Keratinocyte (primary cell): ENCODE measurements around the gene TIMM23. TPM values are rescaled to one million over a fixed set of nuclear protein-coding genes. Genes with fewer than 3 reads are reported as not detected.

Experiments
- DNase-seq: peaks from one replicate; pipeline ENCODE4 v3.0.0-alpha.2; 2011; ENCODE audit warnings: low read depth, missing footprints, low spot score
- FAIRE-seq: peaks from 2 replicates; lab custom pipeline; 2011; peaks lifted over from hg19 to GRCh38; lab: Jason Lieb, UNC
- H2AFZ ChIP-seq: 2 replicates; pipeline ENCODE4 v1.6.0; 2012; ENCODE audit warnings: low read length, control low read depth, inconsistent platforms; ENCODE audit not compliant: control insufficient read depth
- H3K27ac ChIP-seq: 2 replicates; pipeline ENCODE4 v1.5.1; 2011; ENCODE audit warnings: low read length; ENCODE audit not compliant: control insufficient read depth, insufficient read depth
- H3K27me3 ChIP-seq: 3 replicates; pipeline ENCODE4 v1.6.0; 2011; ENCODE audit warnings: low read length; ENCODE audit not compliant: control insufficient read depth, insufficient read depth; ENCODE audit errors: extremely low read depth
- H3K36me3 ChIP-seq, 2 experiments: 2 replicates in 1 of 2; 3 replicates in 1 of 2; pipeline ENCODE4 v1.5.1; 2011; ENCODE audit warnings: low read length in 2 of 2, mild to moderate bottlenecking in 1 of 2; ENCODE audit not compliant: control insufficient read depth in 2 of 2, insufficient read depth in 2 of 2; ENCODE audit errors: extremely low read depth in 1 of 2
- H3K4me1 ChIP-seq: 3 replicates; pipeline ENCODE4 v1.5.1; 2011; ENCODE audit warnings: low read length; ENCODE audit not compliant: control insufficient read depth, insufficient read depth; ENCODE audit errors: extremely low read depth
- H3K4me2 ChIP-seq: 3 replicates; pipeline ENCODE4 v1.6.0; 2011; ENCODE audit warnings: low read depth, low read length; ENCODE audit not compliant: control insufficient read depth, insufficient read depth; ENCODE audit errors: extremely low read depth
- H3K4me3 ChIP-seq, 3 experiments: fragments of 200-600 bp in 1 of 3; sonication (generic) in 1 of 3; 2 replicates in 2 of 3; 3 replicates in 1 of 3; pipeline ENCODE4 v1.5.1; 2011 to 2016; ENCODE audit warnings: low read length in 3 of 3, mild to moderate bottlenecking in 3 of 3, control low read depth in 2 of 3, inconsistent platforms in 1 of 3, low read depth in 1 of 3, mixed read lengths in 1 of 3, mixed run types in 1 of 3, moderate library complexity in 1 of 3; ENCODE audit not compliant: control insufficient read depth in 2 of 3, insufficient read depth in 2 of 3; ENCODE audit errors: extremely low read depth in 1 of 3
- H3K79me2 ChIP-seq: 2 replicates; pipeline ENCODE4 v1.6.0; 2012; ENCODE audit warnings: low read length; ENCODE audit not compliant: control insufficient read depth, insufficient read depth
- H3K9ac ChIP-seq: 3 replicates; pipeline ENCODE4 v1.6.0; 2011; ENCODE audit warnings: low read length; ENCODE audit not compliant: control insufficient read depth, insufficient read depth; ENCODE audit errors: extremely low read depth
- H3K9me1 ChIP-seq: 3 replicates; pipeline ENCODE4 v1.6.0; 2011; ENCODE audit warnings: low read length; ENCODE audit not compliant: control insufficient read depth, insufficient read depth; ENCODE audit errors: extremely low read depth
- H3K9me3 ChIP-seq: 2 replicates; pipeline ENCODE4 v1.5.1; 2012; ENCODE audit warnings: low read depth, low read length; ENCODE audit not compliant: control insufficient read depth
- H4K20me1 ChIP-seq: 3 replicates; pipeline ENCODE4 v1.6.0; 2011; ENCODE audit warnings: low read length; ENCODE audit not compliant: control insufficient read depth, insufficient read depth; ENCODE audit errors: extremely low read depth
- dilution Hi-C: fragments of 300-500 bp; cut with MboI; formaldehyde crosslinking; loops from one replicate; pipeline ENCODE4 v1.7.0; 2020; ENCODE audit warnings: low sequenced_read_pairs; ENCODE audit not compliant: extremely low pct_ligation_motif_present
- polyA plus RNA-seq, 5 experiments: library from polyadenylated mRNA; depleted of rRNA in 3 of 5; stranded (reverse) in 3 of 5; stranded (forward) in 1 of 5; unstranded in 1 of 5; fragments of >200 nt; gene quantifications; 1 replicate in 1 of 5; 2 replicates in 3 of 5; 3 replicates in 1 of 5; pipeline versions ENCODE4 v1.2.1 to v1.2.3, GENCODE V29; 2011 to 2012; ENCODE audit warnings: missing spikeins in 2 of 5, low read depth in 1 of 5, low replicate concordance in 1 of 5
- TF ChIP-seq, protein P1 (sequence below), 3 experiments: IDR thresholded peaks in 1 of 3; conservative IDR thresholded peaks in 1 of 3; optimal IDR thresholded peaks in 1 of 3; 2 replicates in 2 of 3; 3 replicates in 1 of 3; pipeline versions ENCODE3 to v1.5.1; 2011; ENCODE audit warnings: low read length in 3 of 3, mild to moderate bottlenecking in 3 of 3, moderate library complexity in 2 of 3, control low read depth in 1 of 3, inconsistent platforms in 1 of 3; ENCODE audit not compliant: insufficient read depth in 2 of 3; ENCODE audit errors: extremely low read depth in 1 of 3

TIMM23 gene
- polyA plus RNA-seq, 1 donor (not counting 4 experiments of a cell fraction or from before 2014, with no cell fraction given): 172 TPM

DNA sequence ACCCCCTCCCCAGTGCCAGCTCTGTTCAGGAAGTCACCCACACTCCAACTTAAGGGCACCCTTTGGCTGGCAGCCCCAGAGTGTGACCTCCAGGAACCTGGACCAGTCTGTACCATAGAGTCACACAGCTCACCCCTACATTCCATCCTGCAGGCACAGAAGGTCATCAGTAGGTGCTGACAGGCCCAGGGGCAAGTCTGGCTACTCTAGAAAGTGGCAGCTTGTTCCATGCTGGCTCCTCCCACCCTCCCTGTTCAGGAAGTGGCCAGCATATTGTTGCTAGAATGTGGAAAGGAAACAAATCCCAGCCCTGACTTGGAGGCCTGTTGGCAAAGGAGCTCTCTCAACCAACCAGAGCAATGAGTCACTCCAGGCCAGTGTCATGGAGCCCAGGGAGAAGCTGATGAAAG is 61.3 kb downstream of the TIMM23 start:
- no peak overlapping the region for H3K9ac ChIP-seq
- no peak for FAIRE-seq
- no peaks in the 10 kb centered on the region for H3K36me3 ChIP-seq
- no peaks in the 10 kb centered on the region for H3K9me3 ChIP-seq
- H3K27ac ChIP-seq: no peak overlapping the region
- H3K4me2 ChIP-seq: no peak overlapping the region
- no peaks in the 10 kb centered on the region for H3K27me3 ChIP-seq
- TF ChIP-seq, protein P1, sequence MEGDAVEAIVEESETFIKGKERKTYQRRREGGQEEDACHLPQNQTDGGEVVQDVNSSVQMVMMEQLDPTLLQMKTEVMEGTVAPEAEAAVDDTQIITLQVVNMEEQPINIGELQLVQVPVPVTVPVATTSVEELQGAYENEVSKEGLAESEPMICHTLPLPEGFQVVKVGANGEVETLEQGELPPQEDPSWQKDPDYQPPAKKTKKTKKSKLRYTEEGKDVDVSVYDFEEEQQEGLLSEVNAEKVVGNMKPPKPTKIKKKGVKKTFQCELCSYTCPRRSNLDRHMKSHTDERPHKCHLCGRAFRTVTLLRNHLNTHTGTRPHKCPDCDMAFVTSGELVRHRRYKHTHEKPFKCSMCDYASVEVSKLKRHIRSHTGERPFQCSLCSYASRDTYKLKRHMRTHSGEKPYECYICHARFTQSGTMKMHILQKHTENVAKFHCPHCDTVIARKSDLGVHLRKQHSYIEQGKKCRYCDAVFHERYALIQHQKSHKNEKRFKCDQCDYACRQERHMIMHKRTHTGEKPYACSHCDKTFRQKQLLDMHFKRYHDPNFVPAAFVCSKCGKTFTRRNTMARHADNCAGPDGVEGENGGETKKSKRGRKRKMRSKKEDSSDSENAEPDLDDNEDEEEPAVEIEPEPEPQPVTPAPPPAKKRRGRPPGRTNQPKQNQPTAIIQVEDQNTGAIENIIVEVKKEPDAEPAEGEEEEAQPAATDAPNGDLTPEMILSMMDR (optimal IDR thresholded peaks at IDR 0.05 in 1 of 3, IDR thresholded peaks at IDR 0.05 in 1 of 3, conservative IDR thresholded peaks at IDR 0.05 in 1 of 3; ENCODE audit: extremely low read depth in 1 of 3, insufficient read depth in 2 of 3, low read length in 3 of 3): no peak
- H4K20me1 ChIP-seq: no peaks in the 10 kb centered on the region
- dilution Hi-C loops: no loop called here
- H2AFZ ChIP-seq: peak overlapping the region; percentile 91
- no peaks in the 10 kb centered on the region for H3K9me1 ChIP-seq
- peaks cover 17% of the 10 kb centered on the region for H3K4me1 ChIP-seq
- peaks cover 17% of the 10 kb centered on the region for H3K79me2 ChIP-seq
- no peak overlapping the region for H3K4me3 ChIP-seq
- DNase-seq: no peak

- Histone ChIP-seq H3K36me3 (no peaks in the 10 kb centered on the region), H3K9me3 (no peaks in the 10 kb centered on the region), H3K4me1 (peaks cover 3% of the 10 kb centered on the region), H3K4me3 (no peak overlapping the region), H3K27me3 (no peaks in the 10 kb centered on the region), H3K9ac (no peak overlapping the region), H4K20me1 (no peaks in the 10 kb centered on the region), H3K4me2 (no peak overlapping the region), H2AFZ (no peak overlapping the region), H3K9me1 (no peaks in the 10 kb centered on the region), H3K27ac (no peak overlapping the region), H3K79me2 (no peaks in the 10 kb centered on the region)
- FAIRE-seq (no peak), DNase-seq (no peak)
- TF ChIP-seq, protein P1 (optimal IDR thresholded peaks at IDR 0.05 in 1 of 3, IDR thresholded peaks at IDR 0.05 in 1 of 3, conservative IDR thresholded peaks at IDR 0.05 in 1 of 3; ENCODE audit: extremely low read depth in 1 of 3, insufficient read depth in 2 of 3, low read length in 3 of 3): no peak
- dilution Hi-C loops: no loop called here
Measured at GRCh38 chr10:46035923-46036849, 63.9 kb downstream of the TIMM23 start.
